Vagina (tissue), 2 donors: ENCODE data around the gene C9orf72.

Experiments
- POLR2AphosphoS5 ChIP-seq, 2 donors: sonication (generic); formaldehyde crosslinking; IDR thresholded peaks; one replicate each; pipeline ENCODE4 v1.9.0; 2017; ENCODE audit warnings: antibody characterized with exemption in 2 of 2, mild to moderate bottlenecking in 2 of 2, low read depth in 1 of 2; ENCODE audit not compliant: insufficient read depth in 1 of 2
- TF ChIP-seq, protein P1 (sequence below), 3 experiments: fragments of 450-650 bp in 2 of 3; fragments of 200-600 bp in 1 of 3; sonication (generic) in 1 of 3; IDR thresholded peaks; one replicate each; pipeline ENCODE4 v1.5.1; 2017 to 2019; ENCODE audit warnings: antibody characterized with exemption in 3 of 3, mild to moderate bottlenecking in 2 of 3, moderate library complexity in 2 of 3

DNA sequence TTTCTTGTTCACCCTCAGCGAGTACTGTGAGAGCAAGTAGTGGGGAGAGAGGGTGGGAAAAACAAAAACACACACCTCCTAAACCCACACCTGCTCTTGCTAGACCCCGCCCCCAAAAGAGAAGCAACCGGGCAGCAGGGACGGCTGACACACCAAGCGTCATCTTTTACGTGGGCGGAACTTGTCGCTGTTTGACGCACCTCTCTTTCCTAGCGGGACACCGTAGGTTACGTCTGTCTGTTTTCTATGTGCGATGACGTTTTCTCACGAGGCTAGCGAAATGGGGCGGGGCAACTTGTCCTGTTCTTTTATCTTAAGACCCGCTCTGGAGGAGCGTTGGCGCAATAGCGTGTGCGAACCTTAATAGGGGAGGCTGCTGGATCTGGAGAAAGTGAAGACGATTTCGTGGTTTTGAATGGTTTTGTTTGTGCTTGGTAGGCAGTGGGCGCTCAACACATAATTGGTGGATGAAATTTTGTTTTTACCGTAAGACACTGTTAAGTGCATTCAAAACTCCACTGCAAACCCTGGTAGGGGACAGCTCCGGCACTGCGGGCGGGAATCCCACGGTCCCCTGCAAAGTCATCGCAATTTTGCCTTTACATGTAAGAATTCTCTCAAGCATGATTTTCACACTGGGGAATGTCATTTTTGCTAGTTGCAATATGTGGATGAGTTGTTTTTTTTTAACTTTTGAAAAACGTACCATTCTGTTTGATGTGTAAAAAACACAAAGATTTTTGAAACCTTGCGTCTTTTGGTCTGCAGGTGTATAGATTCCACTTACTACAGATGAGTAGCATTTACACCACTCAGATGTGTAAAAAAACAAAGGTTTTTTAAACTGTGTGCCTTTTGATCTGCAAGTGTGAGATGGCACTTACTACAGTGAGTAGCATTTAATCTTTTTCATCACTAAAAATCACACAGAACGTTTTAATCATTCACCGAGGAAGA is 631 bp upstream of the C9orf72 start:
- TF ChIP-seq POLR2AphosphoS5 (IDR thresholded peaks at IDR 0.05; ENCODE audit: insufficient read depth in 1 of 2, low read depth in 1 of 2) = peak; percentile 74 to 99
- TF ChIP-seq, protein P1, sequence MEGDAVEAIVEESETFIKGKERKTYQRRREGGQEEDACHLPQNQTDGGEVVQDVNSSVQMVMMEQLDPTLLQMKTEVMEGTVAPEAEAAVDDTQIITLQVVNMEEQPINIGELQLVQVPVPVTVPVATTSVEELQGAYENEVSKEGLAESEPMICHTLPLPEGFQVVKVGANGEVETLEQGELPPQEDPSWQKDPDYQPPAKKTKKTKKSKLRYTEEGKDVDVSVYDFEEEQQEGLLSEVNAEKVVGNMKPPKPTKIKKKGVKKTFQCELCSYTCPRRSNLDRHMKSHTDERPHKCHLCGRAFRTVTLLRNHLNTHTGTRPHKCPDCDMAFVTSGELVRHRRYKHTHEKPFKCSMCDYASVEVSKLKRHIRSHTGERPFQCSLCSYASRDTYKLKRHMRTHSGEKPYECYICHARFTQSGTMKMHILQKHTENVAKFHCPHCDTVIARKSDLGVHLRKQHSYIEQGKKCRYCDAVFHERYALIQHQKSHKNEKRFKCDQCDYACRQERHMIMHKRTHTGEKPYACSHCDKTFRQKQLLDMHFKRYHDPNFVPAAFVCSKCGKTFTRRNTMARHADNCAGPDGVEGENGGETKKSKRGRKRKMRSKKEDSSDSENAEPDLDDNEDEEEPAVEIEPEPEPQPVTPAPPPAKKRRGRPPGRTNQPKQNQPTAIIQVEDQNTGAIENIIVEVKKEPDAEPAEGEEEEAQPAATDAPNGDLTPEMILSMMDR (IDR thresholded peaks at IDR 0.05) = peak in 1 of 3 experiments; percentile 15
